SK-N-SH (cell line): Measurements from ENCODE around the gene HEMK1. TPM values are rescaled to one million over a fixed set of nuclear protein-coding genes. Genes with fewer than 3 reads are reported as not detected.

Experiments
- CTCF ChIA-PET: fragments of 300-600, 350-600 bp; formaldehyde crosslinking; extraction: SDS; loops from one replicate; lab custom pipeline; 2021; lab: Yijun Ruan, JAX
- POLR2A ChIA-PET: fragments of 350-600 bp; sonication (Branson Sonifier 250); formaldehyde crosslinking; extraction: SDS; loops from one replicate; lab custom pipeline; 2020; ENCODE audit warnings: antibody characterized with exemption, inconsistent platforms; lab: Yijun Ruan, JAX
- DNase-seq: peaks from one replicate; pipeline ENCODE4 v3.0.0; 2012
- H2AFZ ChIP-seq: fragments of 200-600 bp; sonication (generic); 2 replicates; pipeline ENCODE4 v1.8.1; 2016; ENCODE audit warnings: antibody characterized with exemption, mild to moderate bottlenecking, low read depth
- H3F3A ChIP-seq: fragments of 200-600 bp; sonication (generic); replicated peaks from 2 replicates; pipeline ENCODE3; 2016; ENCODE audit warnings: antibody characterized with exemption, mild to moderate bottlenecking; ENCODE audit not compliant: insufficient read depth
- H3K27ac ChIP-seq, 2 experiments: fragments of 200-500 bp in 1 of 2; fragments of 200-600 bp in 1 of 2; sonication (Bioruptor generic) in 1 of 2; sonication (generic), shearing (Covaris generic) in 1 of 2; 2 replicates each; pipeline versions ENCODE4 v1.5.1 to v1.6.1; 2014 to 2016; ENCODE audit warnings: low read depth in 2 of 2, inconsistent platforms in 1 of 2, low read length in 1 of 2, mild to moderate bottlenecking in 1 of 2, mixed read lengths in 1 of 2
- H3K27me3 ChIP-seq: fragments of 200-600 bp; sonication (generic), shearing (Covaris generic); 2 replicates; pipeline ENCODE4 v1.6.1; 2016; ENCODE audit warnings: mixed run types; ENCODE audit not compliant: insufficient read depth
- H3K36me3 ChIP-seq, 2 experiments: fragments of 200-500 bp in 1 of 2; fragments of 200-600 bp in 1 of 2; sonication (Bioruptor generic) in 1 of 2; sonication (generic) in 1 of 2; replicated peaks in 1 of 2; 2 replicates each; pipeline versions ENCODE3 to v1.5.1; 2014 to 2016; ENCODE audit warnings: low read length in 1 of 2, mild to moderate bottlenecking in 1 of 2; ENCODE audit not compliant: insufficient read depth in 2 of 2, control insufficient read depth in 1 of 2
- H3K4me1 ChIP-seq, 2 experiments: fragments of 200-500 bp in 1 of 2; fragments of 200-600 bp in 1 of 2; sonication (Bioruptor generic) in 1 of 2; sonication (generic), shearing (Covaris generic) in 1 of 2; 2 replicates each; pipeline versions ENCODE4 v1.5.1 to v1.6.1; 2014 to 2016; ENCODE audit warnings: low read depth in 1 of 2, low read length in 1 of 2, mixed run types in 1 of 2; ENCODE audit not compliant: insufficient read depth in 2 of 2, control insufficient read depth in 1 of 2
- H3K4me2 ChIP-seq: fragments of 200-600 bp; sonication (generic), shearing (Covaris generic); 2 replicates; pipeline ENCODE4 v1.6.1; 2017; ENCODE audit warnings: mixed run types
- H3K4me3 ChIP-seq, 2 experiments: fragments of 200-500 bp in 1 of 2; fragments of 200-600 bp in 1 of 2; sonication (Bioruptor generic) in 1 of 2; sonication (generic), shearing (Covaris generic) in 1 of 2; 2 replicates each; pipeline versions ENCODE4 v1.5.1 to v1.8.1; 2014 to 2016; ENCODE audit warnings: low read depth in 2 of 2, inconsistent platforms in 1 of 2, low read length in 1 of 2, mild to moderate bottlenecking in 1 of 2, mixed read lengths in 1 of 2, moderate library complexity in 1 of 2
- H3K79me2 ChIP-seq: fragments of 200-600 bp; sonication (generic); 2 replicates; pipeline ENCODE4 v1.8.1; 2017; ENCODE audit warnings: mild to moderate bottlenecking; ENCODE audit not compliant: insufficient read depth
- H3K9ac ChIP-seq: fragments of 200-600 bp; sonication (generic); 2 replicates; pipeline ENCODE4 v1.6.1; 2017; ENCODE audit warnings: mixed run types
- H3K9me2 ChIP-seq: fragments of 200-600 bp; sonication (generic); 2 replicates; pipeline ENCODE4 v1.6.1; 2017; ENCODE audit warnings: mixed run types
- H3K9me3 ChIP-seq: fragments of 200-600 bp; sonication (generic); 2 replicates; pipeline ENCODE4 v1.6.1; 2017; ENCODE audit warnings: mixed run types, mild to moderate bottlenecking, moderate library complexity
- H4K20me1 ChIP-seq: fragments of 200-600 bp; sonication (generic); 2 replicates; pipeline ENCODE4 v1.6.1; 2017; ENCODE audit warnings: mild to moderate bottlenecking, mixed run types; ENCODE audit not compliant: insufficient read depth
- ELF1 ChIP-seq: IDR thresholded peaks from 2 replicates; pipeline ENCODE4 v1.4.0; 2012
- EP300 ChIP-seq, 2 experiments: IDR thresholded peaks; 2 replicates each; pipeline versions ENCODE4 v1.4.0 to v1.6.1; 2012; ENCODE audit warnings: borderline replicate concordance in 1 of 2, low read depth in 1 of 2, low read length in 1 of 2
- FOSL2 ChIP-seq: IDR thresholded peaks from 2 replicates; pipeline ENCODE4 v1.4.0; 2012; ENCODE audit warnings: low read depth, mild to moderate bottlenecking, moderate library complexity, borderline replicate concordance
- FOXJ3 ChIP-seq: sonication (generic); formaldehyde crosslinking; IDR thresholded peaks from 2 replicates; pipeline ENCODE4 v1.5.1; 2020; ENCODE audit warnings: mild to moderate bottlenecking, missing genetic modification reagents
- FOXM1 ChIP-seq: IDR thresholded peaks from 2 replicates; pipeline ENCODE4 v1.4.0; 2012; ENCODE audit warnings: low read depth, mild to moderate bottlenecking
- GABPA ChIP-seq: IDR thresholded peaks from 2 replicates; pipeline ENCODE4 v1.4.0; 2012; ENCODE audit warnings: low read depth, mild to moderate bottlenecking
- GATA2 ChIP-seq: sonication (generic); formaldehyde crosslinking; IDR thresholded peaks from 2 replicates; pipeline ENCODE4 v1.5.0; 2020; ENCODE audit warnings: mild to moderate bottlenecking, missing genetic modification reagents
- JUND ChIP-seq: IDR thresholded peaks from 2 replicates; pipeline ENCODE4 v1.4.0; 2012
- MEF2A ChIP-seq: IDR thresholded peaks from 2 replicates; pipeline ENCODE4 v1.4.0; 2012; ENCODE audit warnings: low read depth, borderline replicate concordance
- NFIC ChIP-seq: IDR thresholded peaks from 2 replicates; pipeline ENCODE4 v1.4.0; 2012; ENCODE audit warnings: borderline replicate concordance
- RAD21 ChIP-seq: IDR thresholded peaks from 2 replicates; pipeline ENCODE4 v1.6.1; 2012; ENCODE audit warnings: mild to moderate bottlenecking, low read length
- RCOR1 ChIP-seq: fragments of 150-350 bp; IDR thresholded peaks from 2 replicates; pipeline ENCODE4 v1.6.1; 2017; ENCODE audit warnings: antibody characterized with exemption, low read length
- REST ChIP-seq: IDR thresholded peaks from 2 replicates; pipeline ENCODE4 v1.6.1; 2012; ENCODE audit warnings: mild to moderate bottlenecking, low read depth, low read length, moderate library complexity
- RXRA ChIP-seq: IDR thresholded peaks from 2 replicates; pipeline ENCODE4 v1.4.0; 2012; ENCODE audit warnings: low read depth, mild to moderate bottlenecking, borderline replicate concordance
- SIN3A ChIP-seq: IDR thresholded peaks from 2 replicates; pipeline ENCODE4 v1.6.1; 2012; ENCODE audit warnings: low read depth, mild to moderate bottlenecking, low read length, moderate library complexity, borderline replicate concordance
- SMC3 ChIP-seq: IDR thresholded peaks from 2 replicates; pipeline ENCODE4 v1.6.1; 2012; ENCODE audit warnings: low read depth, low read length, improper control_type of control experiment
- TEAD4 ChIP-seq: IDR thresholded peaks from 2 replicates; pipeline ENCODE4 v1.4.0; 2012; ENCODE audit warnings: mild to moderate bottlenecking, borderline replicate concordance; ENCODE audit not compliant: insufficient read depth
- YY1 ChIP-seq: IDR thresholded peaks from 2 replicates; pipeline ENCODE4 v1.4.0; 2012; ENCODE audit warnings: low read depth, mild to moderate bottlenecking
- ZBTB33 ChIP-seq: IDR thresholded peaks from 2 replicates; pipeline ENCODE4 v1.4.0; 2012; ENCODE audit warnings: low read depth, borderline replicate concordance
- WGBS: methylation state at CpG from one replicate; pipeline ENCODE4 v1.1.6; 2017; ENCODE audit warnings: low lambda C conversion rate; 5-methylcytosine and 5-hydroxymethylcytosine counted together
- polyA plus RNA-seq, 3 experiments: library from polyadenylated mRNA; depleted of rRNA; stranded (reverse); fragments of >200 nt; gene quantifications; 2 replicates each; pipeline ENCODE4 v1.2.3, GENCODE V29; 2012

Gene HEMK1
- polyA plus RNA-seq, 1 of the 3 experiments (the other 2 are of a cell fraction) = 15.4 TPM

- no peaks in the 10 kb centered on the region for H3K9me2 ChIP-seq
- whole genome bisulfite sequencing = 84% methylated on average over 5 of the region's 5 CpGs
- no peak overlapping the region for H3K4me2 ChIP-seq
- no peaks in the 10 kb centered on the region for H3K27me3 ChIP-seq
- no peak for DNase-seq
- H3K79me2 ChIP-seq = no peaks in the 10 kb centered on the region
- H3K4me1 ChIP-seq = peaks cover 0 to 34% of the 10 kb centered on the region in 2 experiments; a peak in 1 of 4 replicates
- POLR2A ChIA-PET = interaction anchor here (0.8 to 1.6 kb wide), 2 partner anchors 8 to 21 kb away, joined by 4 to 7 read pairs; no protein-coding TSS in a partner anchor
- H2AFZ ChIP-seq = no peak overlapping the region
- H3K4me3 ChIP-seq = no peak overlapping the region
- no peak overlapping the region for H3K27ac ChIP-seq
- H3K9ac ChIP-seq = no peak overlapping the region
- CTCF ChIA-PET = interaction anchor here (0.6 to 25.1 kb wide), 8 partner anchors 6 to 349 kb away, joined by 3 to 648 read pairs (median 5); partner anchors contain the start of genes C3orf18 and HEMK1
- H3F3A ChIP-seq = no peaks in the 10 kb centered on the region
- peaks cover 0 to 4% of the 10 kb centered on the region in 2 experiments for H3K36me3 ChIP-seq
- H4K20me1 ChIP-seq = no peaks in the 10 kb centered on the region
- no peak for TF ChIP-seq ZBTB33
- TF ChIP-seq EP300 (IDR thresholded peaks at IDR 0.05; ENCODE audit: borderline replicate concordance in 1 of 2, low read depth in 1 of 2, low read length in 1 of 2) = no peak
- TF ChIP-seq TEAD4 = no peak
- TF ChIP-seq YY1 = no peak
- TF ChIP-seq JUND = no peak
- no peaks in the 10 kb centered on the region for H3K9me3 ChIP-seq
These were observed 39.9 kb downstream of the HEMK1 start for GRCh38 chr3:50609071-50609762.

GRCh38 chr3:50609763-50610085, 40.4 kb downstream of the HEMK1 start:
- H3K27me3 ChIP-seq = no peaks in the 10 kb centered on the region
- H3K9ac ChIP-seq = no peak overlapping the region
- peaks cover 0 to 4% of the 10 kb centered on the region in 2 experiments for H3K36me3 ChIP-seq
- 89% methylated on average over 3 of the region's 3 CpGs for WGBS
- no peaks in the 10 kb centered on the region for H3K9me2 ChIP-seq
- no peak for DNase-seq
- H4K20me1 ChIP-seq = no peaks in the 10 kb centered on the region
- no peaks in the 10 kb centered on the region for H3F3A ChIP-seq
- no peak overlapping the region for H3K27ac ChIP-seq
- no peak overlapping the region for H3K4me3 ChIP-seq
- H3K4me1 ChIP-seq = peaks cover 0 to 34% of the 10 kb centered on the region in 2 experiments; a peak in 1 of 4 replicates
- ChIA-PET POLR2A (interaction anchor here (0.8 to 1.6 kb wide), 4 partner anchors 8 to 41 kb away, joined by 3 to 7 read pairs (median 4); partner anchors contain the start of gene HEMK1), CTCF (interaction anchor here (1.0 to 25.1 kb wide), 7 partner anchors 7 to 336 kb away, joined by 3 to 648 read pairs (median 5); partner anchors contain the start of genes C3orf18 and HEMK1)
- TF ChIP-seq FOSL2 (no peak), NFIC (no peak), SIN3A (no peak), ELF1 (no peak), RAD21 (no peak), GABPA (no peak), REST (no peak), SMC3 (no peak), GATA2 (CRISPR knock-in tag) (no peak), MEF2A (no peak), RCOR1 (no peak), ZBTB33 (no peak), RXRA (no peak), FOXJ3 (CRISPR knock-in tag) (no peak), FOXM1 (no peak)
- no peaks in the 10 kb centered on the region for H3K9me3 ChIP-seq
- H2AFZ ChIP-seq = no peak overlapping the region
- no peaks in the 10 kb centered on the region for H3K79me2 ChIP-seq
- H3K4me2 ChIP-seq = no peak overlapping the region
